ENCODE measurements around the gene AUTS2. TPM values are rescaled to one million over a fixed set of nuclear protein-coding genes. Genes with fewer than 3 reads are reported as not detected.

AUTS2 gene
- total and polyA plus RNA-seq, 2 of the 8 experiments (the other 6 are each of a cell fraction or from before 2014, with no cell fraction given), result 25.9 to 101 TPM

- Histone ChIP-seq H3K36me3 (ENCODE audit: control insufficient read depth in 2 of 4, insufficient read depth in 4 of 4, low read length in 3 of 4) (no peaks in the 10 kb centered on the region), H3K56ac (replicated peaks; ENCODE audit: insufficient read length, low read depth, low read length) (no peak overlapping the region), H3K14ac (ENCODE audit: insufficient read length) (no peak overlapping the region), H4K91ac (replicated peaks; ENCODE audit: insufficient read length, low read length) (no peak overlapping the region), H3K27ac (ENCODE audit: low read depth, low read length) (no peak overlapping the region), H3K4me1 (replicated peaks in 1 of 4; ENCODE audit: control insufficient read depth in 3 of 4, insufficient read depth in 4 of 4, low read length in 3 of 4) (no peaks in the 10 kb centered on the region), H2BK5ac (ENCODE audit: low read depth, low read length) (no peak overlapping the region), H3K4ac (replicated peaks; ENCODE audit: insufficient read length, low read depth, low read length) (no peak overlapping the region), H3K4me2 (ENCODE audit: insufficient read depth in 1 of 2, low read depth in 2 of 2, low read length in 2 of 2) (no peak overlapping the region), H3K79me1 (ENCODE audit: low read depth, low read length) (no peaks in the 10 kb centered on the region), H2AK5ac (ENCODE audit: low read depth, low read length) (no peak overlapping the region), H3K18ac (ENCODE audit: extremely low read depth, low read length) (no peak overlapping the region), H4K20me1 (replicated peaks in 1 of 2; ENCODE audit: control insufficient read depth in 1 of 2, insufficient read depth in 2 of 2, low read length in 2 of 2) (no peaks in the 10 kb centered on the region), H3K23me2 (ENCODE audit: low read depth, low read length) (no peaks in the 10 kb centered on the region), H3K79me2 (ENCODE audit: control insufficient read depth in 1 of 2, insufficient read depth in 2 of 2, low read length in 2 of 2) (no peaks in the 10 kb centered on the region), H2BK12ac (ENCODE audit: low read depth, low read length) (no peak overlapping the region), H3K9me3 (ENCODE audit: insufficient read depth in 2 of 2, low read depth in 1 of 2, low read length in 1 of 2) (no peaks in the 10 kb centered on the region), H3K9ac (replicated peaks in 1 of 4; ENCODE audit: extremely low read depth in 1 of 4, low read depth in 3 of 4, low read length in 3 of 4) (no peak overlapping the region), H4K5ac (ENCODE audit: insufficient read length, low read depth, low read length) (no peak overlapping the region), H2BK120ac (replicated peaks; ENCODE audit: low read depth, low read length) (no peak overlapping the region), H2BK15ac (ENCODE audit: low read length) (no peak overlapping the region), H2BK20ac (ENCODE audit: low read length) (no peak overlapping the region), H2AFZ (ENCODE audit: low read length) (no peak overlapping the region), H3K4me3 (ENCODE audit: extremely low read depth in 1 of 4, insufficient read depth in 2 of 4, low read depth in 3 of 4, low read length in 4 of 4) (no peak overlapping the region), H4K8ac (ENCODE audit: extremely low read depth, insufficient read depth, low read length) (no peak overlapping the region), H3K27me3 (replicated peaks in 1 of 4; ENCODE audit: control insufficient read depth in 3 of 4, extremely low read depth in 1 of 4, insufficient read depth in 3 of 4, low read length in 3 of 4) (peaks cover 0 to 1% (median 0%) of the 10 kb centered on the region in 4 experiments; a peak in 1 of 7 replicates), H3K23ac (ENCODE audit: insufficient read length) (no peak overlapping the region)
- 94% methylated on average over 4 of the region's 4 CpGs; no CpG with 5 or more reads in 1 of the 2 experiments for WGBS, 2 experiments (ENCODE audit: extremely low coverage in 1 of 2, insufficient coverage in 1 of 2, insufficient read length in 1 of 2, insufficient replicate concordance in 2 of 2, low coverage in 1 of 2, low lambda C conversion rate in 2 of 2, missing lambda C conversion rate in 1 of 2)
- ChIA-PET POLR2A (ENCODE audit: partially characterized antibody) (no interaction called here), CTCF (ENCODE audit: partially characterized antibody) (no interaction called here)
- no peak for FAIRE-seq
- no peak for TF ChIP-seq KDM1A (IDR thresholded peaks at IDR 0.05; ENCODE audit: borderline replicate concordance, low read length)
- TF ChIP-seq TBP (IDR thresholded peaks at IDR 0.05; ENCODE audit: low read depth, low read length), result no peak
- TF ChIP-seq TAF1 (IDR thresholded peaks at IDR 0.05; ENCODE audit: low read depth, low read length), result no peak
- TF ChIP-seq JUN (IDR thresholded peaks at IDR 0.05; ENCODE audit: low read depth, low read length), result no peak
- TF ChIP-seq TCF12 (IDR thresholded peaks at IDR 0.05; ENCODE audit: low read depth, low read length), result no peak
- DNase-seq (ENCODE audit: low read depth in 1 of 2, low spot score in 2 of 2), result no peak
These were observed 620.8 kb downstream of the AUTS2 start for GRCh38 chr7:70219061-70219460.
